Measurements from ENCODE around the gene GLB1L2.

- TF ChIP-seq CTCF (IDR thresholded peaks at IDR 0.05) (no peak), POLR2AphosphoS5 (IDR thresholded peaks at IDR 0.05) (no peak), POLR2A (IDR thresholded peaks at IDR 0.05) (no peak)
These were observed 19.6 kb upstream of the GLB1L2 start for GRCh38 chr11:134312223-134312622.

Data from prostate gland (tissue), 2 donors.